Rectal smooth muscle tissue (tissue), 1 donor: ENCODE measurements around the gene CEP55.
A peak's percentile ranks its signal among the peaks of the same experiment; 100 is the strongest.
"Not testable (repeated sequence)": the region's sequence is repeated elsewhere in the genome, so short reads cannot be mapped to it uniquely, and the experiment has no call there.

Source experiments
- H3K27ac ChIP-seq: one replicate; pipeline ENCODE4 v1.7.0; 2013; ENCODE audit warnings: low read depth, low read length, inconsistent platforms
- H3K27me3 ChIP-seq: one replicate; pipeline ENCODE4 v1.7.0; 2013; ENCODE audit warnings: low read length; ENCODE audit not compliant: control insufficient read depth, insufficient read depth
- H3K36me3 ChIP-seq: one replicate; pipeline ENCODE4 v1.7.0; 2013; ENCODE audit warnings: low read length; ENCODE audit not compliant: control insufficient read depth, insufficient read depth
- H3K4me1 ChIP-seq: one replicate; pipeline ENCODE4 v1.7.0; 2013; ENCODE audit warnings: low read length; ENCODE audit not compliant: control insufficient read depth, insufficient read depth
- H3K4me3 ChIP-seq: one replicate; pipeline ENCODE4 v1.7.0; 2013; ENCODE audit warnings: low read length
- H3K9ac ChIP-seq: one replicate; pipeline ENCODE4 v1.7.0; 2013; ENCODE audit warnings: low read length

The CEP55 gene

GRCh38 chr10:93461807-93462178 is 34.6 kb upstream of the CEP55 start:
- peaks cover 44% of the 10 kb centered on the region for H3K4me1 ChIP-seq
- no peaks in the 10 kb centered on the region for H3K27me3 ChIP-seq
- peak overlapping the region; percentile 80 for H3K27ac ChIP-seq
- no peak overlapping the region for H3K4me3 ChIP-seq
- no peak overlapping the region for H3K9ac ChIP-seq
- no peaks in the 10 kb centered on the region for H3K36me3 ChIP-seq

- Histone ChIP-seq H3K4me3 (no peak overlapping the region), H3K9ac (no peak overlapping the region), H3K27me3 (no peaks in the 10 kb centered on the region), H3K27ac (peak overlapping the region; percentile 69), H3K4me1 (peaks cover 44% of the 10 kb centered on the region), H3K36me3 (no peaks in the 10 kb centered on the region)
Observed at GRCh38 chr10:93462371-93462770, 34.0 kb upstream of the CEP55 start.

- no peaks in the 10 kb centered on the region for H3K27me3 ChIP-seq
- peaks cover 43% of the 10 kb centered on the region for H3K4me1 ChIP-seq
- no peak overlapping the region for H3K9ac ChIP-seq
- H3K4me3 ChIP-seq: no peak overlapping the region
- no peaks in the 10 kb centered on the region for H3K36me3 ChIP-seq
- H3K27ac ChIP-seq: peak overlapping the region; percentile 69
Observed at GRCh38 chr10:93462881-93463280, 33.5 kb upstream of the CEP55 start.

- H3K4me3 ChIP-seq: peak overlapping the region; percentile 1
- no peaks in the 10 kb centered on the region for H3K36me3 ChIP-seq
- H3K9ac ChIP-seq: no peak overlapping the region
- H3K27me3 ChIP-seq: no peaks in the 10 kb centered on the region
- peaks cover 48% of the 10 kb centered on the region for H3K4me1 ChIP-seq
- H3K27ac ChIP-seq: peak overlapping the region; percentile 94
Observed at GRCh38 chr10:93463723-93464476, 32.5 kb upstream of the CEP55 start.

- Histone ChIP-seq H3K36me3 (peaks cover 4% of the 10 kb centered on the region), H3K27ac (peak overlapping the region; percentile 94), H3K27me3 (no peaks in the 10 kb centered on the region), H3K4me3 (no peak overlapping the region), H3K9ac (no peak overlapping the region), H3K4me1 (peaks cover 46% of the 10 kb centered on the region)
Observed at GRCh38 chr10:93464776-93465388, 31.5 kb upstream of the CEP55 start.

- Histone ChIP-seq H3K27ac (peak overlapping the region; percentile 94), H3K36me3 (peaks cover 4% of the 10 kb centered on the region), H3K9ac (peak overlapping the region; percentile 40), H3K4me3 (peak overlapping the region; percentile 51), H3K4me1 (peaks cover 51% of the 10 kb centered on the region), H3K27me3 (no peaks in the 10 kb centered on the region)
Observed at GRCh38 chr10:93465806-93466675, 30.4 kb upstream of the CEP55 start.

- peaks cover 52% of the 10 kb centered on the region for H3K4me1 ChIP-seq
- not testable (repeated sequence) for H3K27me3 ChIP-seq, H3K36me3 ChIP-seq, H3K4me3 ChIP-seq, H3K9ac ChIP-seq
- peak overlapping the region; percentile 65 for H3K27ac ChIP-seq
Observed at GRCh38 chr10:93467635-93468034, 28.8 kb upstream of the CEP55 start.

- Histone ChIP-seq H3K36me3 (peaks cover 4% of the 10 kb centered on the region), H3K4me1 (peaks cover 51% of the 10 kb centered on the region), H3K4me3 (no peak overlapping the region), H3K27ac (peak overlapping the region; percentile 65), H3K27me3 (no peaks in the 10 kb centered on the region), H3K9ac (no peak overlapping the region)
Observed at GRCh38 chr10:93468461-93469213, 27.8 kb upstream of the CEP55 start.

GRCh38 chr10:93469454-93469853 is 27.0 kb upstream of the CEP55 start:
- no peaks in the 10 kb centered on the region for H3K27me3 ChIP-seq
- H3K4me3 ChIP-seq: no peak overlapping the region
- H3K4me1 ChIP-seq: peaks cover 49% of the 10 kb centered on the region
- H3K36me3 ChIP-seq: peaks cover 4% of the 10 kb centered on the region
- peak overlapping the region; percentile 65 for H3K27ac ChIP-seq
- H3K9ac ChIP-seq: no peak overlapping the region

GRCh38 chr10:93471110-93471651 is 25.2 kb upstream of the CEP55 start:
- Histone ChIP-seq H3K4me1 (peaks cover 39% of the 10 kb centered on the region), H3K36me3 (peaks cover 4% of the 10 kb centered on the region), H3K9ac (no peak overlapping the region), H3K27me3 (no peaks in the 10 kb centered on the region), H3K27ac (peak overlapping the region; percentile 65), H3K4me3 (no peak overlapping the region)

- Histone ChIP-seq H3K9ac (no peak overlapping the region), H3K4me3 (no peak overlapping the region), H3K27ac (no peak overlapping the region), H3K4me1 (peaks cover 32% of the 10 kb centered on the region), H3K27me3 (no peaks in the 10 kb centered on the region), H3K36me3 (peaks cover 4% of the 10 kb centered on the region)
Observed at GRCh38 chr10:93473161-93473560, 23.3 kb upstream of the CEP55 start.
